ENCODE results near the gene DNAJC4. TPM values are rescaled to one million over a fixed set of nuclear protein-coding genes. Genes with fewer than 3 reads are reported as not detected.

DNAJC4 gene
- polyA plus RNA-seq, 3 donors: 25.5 to 78.9 (median 32.5) TPM

GRCh38 chr11:64232967-64233315, 2.6 kb downstream of the DNAJC4 start:
- H3K4me2 ChIP-seq (replicated peaks; ENCODE audit: extremely low read depth, low read length, poor library complexity, severe bottlenecking): no peak overlapping the region
- 90% methylated on average over 5 of the region's 8 CpGs for WGBS (ENCODE audit: insufficient coverage)
- Mint-ChIP-seq H3K9me3 (peaks cover 0 to 8% (median 2%) of the 10 kb centered on the region in 7 donors), H3K27ac (no peak overlapping the region), H3K27me3 (ENCODE audit: low read depth in 3 of 3) (peaks cover 11 to 21% (median 16%) of the 10 kb centered on the region in 3 donors), H3K4me3 (no peak overlapping the region), H3K4me1 (peaks cover 46% of the 10 kb centered on the region), H3K36me3 (peaks cover 14 to 32% of the 10 kb centered on the region in 2 donors)
- H3K9ac ChIP-seq (ENCODE audit: insufficient read depth, low read length, poor library complexity, severe bottlenecking): no peak overlapping the region
- no peak overlapping the region for H2AFZ ChIP-seq (ENCODE audit: insufficient read depth, low read depth, low read length, poor library complexity, severe bottlenecking)
- peaks cover 13% of the 10 kb centered on the region for H3K79me2 ChIP-seq (ENCODE audit: insufficient read depth, low read length)
- intact Hi-C loops (cut with micrococcal nuclease): no loop called here
- peaks cover 0 to 7% of the 10 kb centered on the region in 2 donors for H3K27me3 ChIP-seq (ENCODE audit: control insufficient read depth in 2 of 2, insufficient read depth in 2 of 2, low read length in 2 of 2)
- H3K4me3 ChIP-seq (replicated peaks in 1 of 3; ENCODE audit: low read depth in 2 of 3, low read length in 3 of 3): no peak overlapping the region
- H3K27ac ChIP-seq (ENCODE audit: low read depth in 1 of 2, low read length in 2 of 2): no peak overlapping the region
- TF ChIP-seq, protein P1, sequence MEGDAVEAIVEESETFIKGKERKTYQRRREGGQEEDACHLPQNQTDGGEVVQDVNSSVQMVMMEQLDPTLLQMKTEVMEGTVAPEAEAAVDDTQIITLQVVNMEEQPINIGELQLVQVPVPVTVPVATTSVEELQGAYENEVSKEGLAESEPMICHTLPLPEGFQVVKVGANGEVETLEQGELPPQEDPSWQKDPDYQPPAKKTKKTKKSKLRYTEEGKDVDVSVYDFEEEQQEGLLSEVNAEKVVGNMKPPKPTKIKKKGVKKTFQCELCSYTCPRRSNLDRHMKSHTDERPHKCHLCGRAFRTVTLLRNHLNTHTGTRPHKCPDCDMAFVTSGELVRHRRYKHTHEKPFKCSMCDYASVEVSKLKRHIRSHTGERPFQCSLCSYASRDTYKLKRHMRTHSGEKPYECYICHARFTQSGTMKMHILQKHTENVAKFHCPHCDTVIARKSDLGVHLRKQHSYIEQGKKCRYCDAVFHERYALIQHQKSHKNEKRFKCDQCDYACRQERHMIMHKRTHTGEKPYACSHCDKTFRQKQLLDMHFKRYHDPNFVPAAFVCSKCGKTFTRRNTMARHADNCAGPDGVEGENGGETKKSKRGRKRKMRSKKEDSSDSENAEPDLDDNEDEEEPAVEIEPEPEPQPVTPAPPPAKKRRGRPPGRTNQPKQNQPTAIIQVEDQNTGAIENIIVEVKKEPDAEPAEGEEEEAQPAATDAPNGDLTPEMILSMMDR (IDR thresholded peaks at IDR 0.05): no peak
- H3K4me1 ChIP-seq (ENCODE audit: control insufficient read depth in 1 of 2, insufficient read depth in 2 of 2, low read length in 2 of 2): peaks cover 43 to 64% of the 10 kb centered on the region in 2 donors
- H3K36me3 ChIP-seq (replicated peaks in 1 of 2; ENCODE audit: control insufficient read depth in 1 of 2, insufficient read depth in 2 of 2, low read length in 2 of 2): no peaks in the 10 kb centered on the region
- no peaks in the 10 kb centered on the region for H3K9me3 ChIP-seq (replicated peaks in 1 of 2; ENCODE audit: control insufficient read depth in 1 of 2, insufficient read depth in 1 of 2, low read length in 2 of 2)
- no peak for DNase-seq
- no peaks in the 10 kb centered on the region for H4K20me1 ChIP-seq (ENCODE audit: insufficient read depth, low read length)

GRCh38 chr11:64233913-64234586, 3.7 kb downstream of the DNAJC4 start, which contains the start of gene VEGFB:
VEGFB (plus strand) TSS chr11:64234584; CDS start chr11:64234834, 250 bp downstream.
- peaks cover 14 to 29% of the 10 kb centered on the region in 2 donors for H3K36me3 Mint-ChIP-seq
- H3K4me3 ChIP-seq (replicated peaks in 1 of 3; ENCODE audit: low read depth in 2 of 3, low read length in 3 of 3): peak within 1 kb of the TSS in 2 of 3 experiments; percentile 20 to 75
- peaks cover 53 to 74% of the 10 kb centered on the region in 2 donors for H3K4me1 ChIP-seq (ENCODE audit: control insufficient read depth in 1 of 2, insufficient read depth in 2 of 2, low read length in 2 of 2)
- H3K27me3 ChIP-seq (ENCODE audit: control insufficient read depth in 2 of 2, insufficient read depth in 2 of 2, low read length in 2 of 2): peaks cover 0 to 7% of the 10 kb centered on the region in 2 donors
- intact Hi-C loops (cut with micrococcal nuclease): no loop called here
- H3K9me3 Mint-ChIP-seq: peaks cover 0 to 8% (median 2%) of the 10 kb centered on the region in 7 donors
- peak; percentile 19 to 35 (median 29) for DNase-seq
- H3K9me3 ChIP-seq (replicated peaks in 1 of 2; ENCODE audit: control insufficient read depth in 1 of 2, insufficient read depth in 1 of 2, low read length in 2 of 2): no peaks in the 10 kb centered on the region
- peak within 1 kb of the TSS; percentile 84 for H3K4me2 ChIP-seq (replicated peaks; ENCODE audit: extremely low read depth, low read length, poor library complexity, severe bottlenecking)
- peaks cover 51% of the 10 kb centered on the region for H3K4me1 Mint-ChIP-seq
- no peaks in the 10 kb centered on the region for H3K36me3 ChIP-seq (replicated peaks in 1 of 2; ENCODE audit: control insufficient read depth in 1 of 2, insufficient read depth in 2 of 2, low read length in 2 of 2)
- peak within 1 kb of the TSS in 3 of 7 donors; percentile 25 to 45 (median 26) for H3K27ac Mint-ChIP-seq
- peaks cover 11 to 21% (median 16%) of the 10 kb centered on the region in 3 donors for H3K27me3 Mint-ChIP-seq (ENCODE audit: low read depth in 3 of 3)
- H2AFZ ChIP-seq (ENCODE audit: insufficient read depth, low read depth, low read length, poor library complexity, severe bottlenecking): peak within 1 kb of the TSS; percentile 61
- H3K27ac ChIP-seq (ENCODE audit: low read depth in 1 of 2, low read length in 2 of 2): no peak within 1 kb of the TSS
- H3K79me2 ChIP-seq (ENCODE audit: insufficient read depth, low read length): peaks cover 5% of the 10 kb centered on the region
- TF ChIP-seq, protein P1 (IDR thresholded peaks at IDR 0.05): no peak
- H3K4me3 Mint-ChIP-seq: peak within 1 kb of the TSS; percentile 77 to 85
- peak within 1 kb of the TSS; percentile 54 for H3K9ac ChIP-seq (ENCODE audit: insufficient read depth, low read length, poor library complexity, severe bottlenecking)
- no peaks in the 10 kb centered on the region for H4K20me1 ChIP-seq (ENCODE audit: insufficient read depth, low read length)
- 10% methylated on average over 41 of the region's 62 CpGs for WGBS (ENCODE audit: insufficient coverage)
